Fibroblast of lung (primary cell): ENCODE data around the gene NINJ2.

Source experiments
- CTCF ChIP-seq, 2 donors: IDR thresholded peaks in 1 of 2; conservative IDR thresholded peaks in 1 of 2; 1 replicate in 1 of 2; 2 replicates in 1 of 2; pipeline ENCODE4 v1.5.1; 2011 to 2012; ENCODE audit warnings: low read length in 2 of 2, control low read depth in 1 of 2, inconsistent platforms in 1 of 2, low read depth in 1 of 2, mild to moderate bottlenecking in 1 of 2
- EZH2 ChIP-seq: IDR thresholded peaks from 2 replicates; pipeline ENCODE4 v1.5.1; 2012; ENCODE audit warnings: low read length, control low read depth, mild to moderate bottlenecking; ENCODE audit errors: missing control alignments

GRCh38 chr12:618605-619004, 44.6 kb downstream of the NINJ2 start:
- TF ChIP-seq CTCF (conservative IDR thresholded peaks at IDR 0.05 in 1 of 2, IDR thresholded peaks at IDR 0.05 in 1 of 2; ENCODE audit: low read depth in 1 of 2, low read length in 2 of 2) (no peak), EZH2 (no peak)
